Amniotic stem cell (primary cell): Measurements from ENCODE around the gene SSX2IP.
A peak's percentile ranks its signal among the peaks of the same experiment; 100 is the strongest.

ENCODE experiments used
- DNase-seq: peaks from one replicate; lab custom pipeline; 2025; lab: John Stamatoyannopoulos, UW

SSX2IP gene

DNA sequence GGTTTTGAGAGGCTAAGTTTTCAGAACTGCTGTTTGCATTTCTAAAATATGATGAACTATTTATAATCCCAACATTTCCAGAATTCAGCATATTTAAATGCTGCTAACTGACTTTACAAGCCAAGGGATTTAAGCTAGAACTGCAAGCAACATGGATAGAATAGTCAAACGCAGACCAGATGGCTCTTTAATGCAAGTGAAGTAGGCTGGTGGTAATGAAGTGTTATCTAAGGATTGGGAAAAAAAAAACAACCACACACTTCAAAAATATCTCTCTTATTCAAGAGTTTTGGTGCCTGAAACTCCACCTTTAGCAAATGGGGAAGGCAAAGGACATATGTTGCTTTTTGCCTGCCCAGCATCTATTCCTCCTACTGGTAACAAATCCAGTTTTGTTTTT is 20.9 kb upstream of the SSX2IP start:
- DNase-seq: no peak

GRCh38 chr1:84709131-84709530 is 18.9 kb upstream of the SSX2IP start:
- no peak for DNase-seq

GRCh38 chr1:84708031-84708430 is 17.8 kb upstream of the SSX2IP start:
- no peak for DNase-seq

- no peak for DNase-seq
Measured at GRCh38 chr1:84705513-84705912, 15.3 kb upstream of the SSX2IP start.

DNA sequence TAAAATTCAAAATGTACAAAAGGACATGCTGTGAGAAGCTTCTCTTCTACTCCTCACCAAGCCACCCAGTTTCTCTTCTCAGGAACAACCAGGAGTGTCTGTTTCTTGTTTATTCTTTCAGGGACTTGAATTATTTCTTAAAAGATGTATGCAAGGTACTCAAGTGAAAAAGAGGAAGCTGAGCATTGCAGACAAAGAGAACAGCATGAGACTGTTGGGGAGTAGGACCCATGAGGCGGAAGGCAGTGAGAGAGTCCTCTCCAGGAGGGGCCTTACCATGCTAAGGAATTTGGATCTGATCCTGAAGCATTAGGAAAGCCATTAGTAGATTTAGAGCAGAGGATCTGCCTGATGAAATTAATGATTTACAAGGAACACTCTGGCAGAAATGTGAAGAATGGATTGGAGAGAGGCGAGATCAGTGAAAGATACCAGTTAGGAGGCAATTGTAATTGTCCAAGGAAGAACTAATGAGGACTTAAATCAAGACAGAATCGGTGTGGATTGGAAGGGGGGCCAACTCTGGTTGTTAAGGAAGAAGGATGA is 14.7 kb upstream of the SSX2IP start:
- DNase-seq: no peak

- DNase-seq: no peak
Measured at GRCh38 chr1:84703431-84703830, 13.2 kb upstream of the SSX2IP start.

- no peak for DNase-seq
Measured at GRCh38 chr1:84702143-84702542, 11.9 kb upstream of the SSX2IP start.

- DNase-seq: no peak
Measured at GRCh38 chr1:84701376-84701775, 11.1 kb upstream of the SSX2IP start.

- no peak for DNase-seq
Measured at GRCh38 chr1:84700070-84700469, 9.8 kb upstream of the SSX2IP start.

- DNase-seq: peak; percentile 78
Measured at GRCh38 chr1:84698151-84699110, 8.2 kb upstream of the SSX2IP start.

- no peak for DNase-seq
Measured at GRCh38 chr1:84693785-84694184, 3.5 kb upstream of the SSX2IP start.

DNA sequence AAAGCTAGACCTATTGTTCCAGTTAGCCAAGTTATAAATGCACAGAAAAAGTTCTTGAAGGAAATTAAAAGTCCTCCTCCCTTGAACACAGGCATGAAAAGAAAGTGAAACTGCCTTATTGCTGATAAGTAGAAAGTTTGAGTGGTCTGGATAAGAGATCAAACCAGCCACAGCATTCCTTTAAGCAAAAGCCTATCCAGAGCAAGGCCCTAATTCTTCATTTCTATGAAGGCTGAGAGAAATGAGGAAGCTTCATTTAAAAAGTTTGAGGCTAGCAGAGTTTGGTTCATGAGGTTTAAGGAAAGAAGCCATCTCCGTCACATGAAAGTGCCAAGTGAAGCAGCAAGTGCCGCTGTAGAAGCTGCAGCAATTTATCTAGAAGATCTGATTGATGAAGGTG is 2.7 kb upstream of the SSX2IP start:
- DNase-seq: no peak

DNA sequence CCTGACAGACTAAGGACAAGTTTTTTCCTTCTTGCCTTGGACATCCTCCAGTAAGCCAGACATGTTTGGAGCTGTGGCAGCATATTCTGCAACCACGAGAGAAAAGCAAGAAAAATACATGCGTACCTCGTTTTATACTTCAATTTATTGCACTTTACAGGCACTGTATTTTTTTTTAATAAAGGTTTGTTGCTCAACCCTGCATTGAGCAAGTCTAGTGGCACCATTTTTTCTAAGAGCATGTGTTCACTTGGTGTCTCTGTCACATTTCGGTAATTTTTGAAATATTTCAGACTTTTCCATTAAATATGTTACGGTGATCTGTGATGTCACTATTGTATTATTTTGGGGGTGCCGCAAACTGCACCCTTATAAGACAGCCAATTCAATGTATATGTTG is 2.1 kb upstream of the SSX2IP start:
- DNase-seq: no peak

DNA sequence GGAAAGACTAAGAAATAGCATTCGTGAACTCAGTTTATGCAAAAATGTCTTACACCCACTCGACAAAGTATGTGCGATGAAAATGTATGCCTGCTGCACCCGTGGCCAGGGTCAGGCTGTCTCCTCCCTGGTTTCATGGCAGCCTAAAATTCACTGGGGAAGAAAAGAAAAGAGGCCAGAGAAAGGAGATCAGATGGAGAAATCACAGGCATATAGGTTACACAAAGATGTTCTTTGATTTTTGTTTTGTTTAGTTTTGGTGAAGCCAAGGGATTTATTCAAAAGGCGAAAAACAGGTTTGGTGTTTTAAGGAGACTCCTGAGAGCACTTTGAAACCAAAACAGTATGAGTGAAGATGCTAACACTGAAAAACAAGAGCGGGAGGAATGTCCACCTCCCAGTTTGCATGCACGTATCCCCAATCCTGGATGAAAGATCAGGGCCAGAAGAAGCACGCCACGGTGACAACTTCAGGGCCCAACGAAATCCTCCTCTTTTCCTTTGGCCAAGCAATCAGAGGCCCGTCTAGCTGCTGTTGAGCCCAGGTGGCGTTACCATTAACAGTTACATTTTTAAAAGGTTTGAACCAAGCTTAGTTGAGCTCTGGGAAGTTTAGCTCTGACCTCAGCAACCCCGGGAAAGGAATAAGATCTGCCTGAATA is 992 bp upstream of the SSX2IP start:
- DNase-seq: no peak

- DNase-seq: no peak
Measured at GRCh38 chr1:84689514-84690396, 506 bp downstream of the SSX2IP start.

- DNase-seq: no peak
Measured at GRCh38 chr1:84688463-84689061, 1.7 kb downstream of the SSX2IP start.

- DNase-seq: no peak
Measured at GRCh38 chr1:84687714-84688462, 2.4 kb downstream of the SSX2IP start.

GRCh38 chr1:84686223-84686622 is 4.0 kb downstream of the SSX2IP start:
- no peak for DNase-seq

DNA sequence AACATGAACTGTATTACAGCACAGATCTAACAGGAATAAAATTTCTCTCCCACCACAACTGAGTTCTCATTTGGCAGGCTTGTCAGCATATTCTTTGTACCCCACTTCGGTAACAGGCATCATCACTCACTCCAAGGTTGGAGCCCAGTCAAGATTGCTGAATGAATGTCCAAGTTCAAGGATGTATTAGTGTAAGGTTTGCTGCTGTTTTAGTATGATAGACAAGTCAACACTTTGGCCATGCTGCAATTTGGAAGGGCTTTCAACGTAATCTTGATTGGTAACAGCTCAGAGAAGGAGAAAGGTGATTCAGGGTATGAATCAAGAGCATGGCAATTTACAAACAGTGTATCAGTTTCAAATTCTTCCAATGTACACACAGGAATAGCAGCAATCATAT is 6.8 kb downstream of the SSX2IP start:
- no peak for DNase-seq

DNA sequence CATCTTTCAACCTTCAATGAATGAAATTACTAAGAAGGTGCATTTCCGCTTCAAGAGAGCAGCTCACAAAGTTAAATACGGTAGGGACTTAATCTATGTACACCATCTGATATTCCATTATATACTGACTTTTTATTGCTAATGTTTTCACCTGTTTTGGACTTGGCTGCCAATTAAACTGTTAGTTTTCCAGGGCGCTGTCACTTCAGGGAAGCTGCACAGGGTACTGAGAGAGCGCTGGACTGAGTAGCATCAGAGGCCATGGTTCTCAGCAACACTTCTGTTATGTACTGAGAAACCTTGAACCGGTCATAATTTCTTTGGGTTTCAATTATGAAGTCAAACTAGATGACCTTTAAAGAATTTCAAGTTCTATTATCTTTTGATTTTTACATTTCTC is 8.2 kb downstream of the SSX2IP start:
- DNase-seq: no peak
